NT2/D1 (cell line): Measurements from ENCODE around the gene DCP2.

Experiments
- SUZ12 ChIP-seq: IDR thresholded peaks from 2 replicates; pipeline ENCODE4 v1.6.1; 2011; ENCODE audit not compliant: insufficient read length, insufficient read depth; ENCODE audit errors: extremely low read depth
- YY1 ChIP-seq: IDR thresholded peaks from 2 replicates; pipeline ENCODE4 v1.6.1; 2011; ENCODE audit not compliant: insufficient read length, insufficient read depth
- ZNF274 ChIP-seq: IDR thresholded peaks from 2 replicates; pipeline ENCODE4 v1.6.1; 2011; ENCODE audit warnings: mild to moderate bottlenecking, low read depth, low read length

- TF ChIP-seq YY1 = no peak
- no peak for TF ChIP-seq ZNF274
- no peak for TF ChIP-seq SUZ12
Observed at GRCh38 chr5:113050721-113051382, 74.3 kb downstream of the DCP2 start.
